ENCODE data around the gene METTL26.

METTL26 gene

DNA sequence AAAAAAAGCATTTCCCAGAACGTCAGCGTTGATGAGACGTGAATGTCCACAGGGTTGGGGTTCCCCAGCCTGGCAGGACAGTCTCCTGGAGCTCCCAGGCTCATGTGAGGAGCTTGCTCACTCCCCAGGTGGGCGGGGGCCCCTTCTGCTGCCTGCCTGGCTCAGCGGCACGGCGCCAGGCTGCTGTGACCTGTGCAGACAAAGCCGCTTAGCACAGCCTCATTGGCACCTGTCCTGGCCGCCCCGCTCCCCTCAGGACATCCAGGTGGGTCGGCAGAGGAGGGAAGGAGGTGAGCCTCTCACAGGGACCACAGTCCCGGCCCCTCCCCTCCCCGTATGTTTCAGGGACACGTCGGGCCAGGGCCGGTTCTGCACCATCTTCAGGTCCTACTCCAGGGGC, 18.2 kb downstream of the METTL26 start:
- no peak for DNase-seq (ENCODE audit: low read depth in 1 of 2, low spot score in 1 of 2)
- no peak overlapping the region for H3K4me3 ChIP-seq (replicated peaks; ENCODE audit: insufficient read depth, low read length)
- H3K27me3 ChIP-seq (ENCODE audit: insufficient read depth, poor library complexity, severe bottlenecking): no peaks in the 10 kb centered on the region
- TF ChIP-seq SPI1 (IDR thresholded peaks at IDR 0.05; ENCODE audit: borderline replicate concordance, low read depth) (no peak), GABPA (IDR thresholded peaks at IDR 0.05; ENCODE audit: low read depth) (no peak), POLR2AphosphoS5 (IDR thresholded peaks at IDR 0.05; ENCODE audit: low read depth) (no peak), CTCF (IDR thresholded peaks at IDR 0.05; ENCODE audit: insufficient read depth, low read length) (no peak)
- TF ChIP-seq, protein P1, sequence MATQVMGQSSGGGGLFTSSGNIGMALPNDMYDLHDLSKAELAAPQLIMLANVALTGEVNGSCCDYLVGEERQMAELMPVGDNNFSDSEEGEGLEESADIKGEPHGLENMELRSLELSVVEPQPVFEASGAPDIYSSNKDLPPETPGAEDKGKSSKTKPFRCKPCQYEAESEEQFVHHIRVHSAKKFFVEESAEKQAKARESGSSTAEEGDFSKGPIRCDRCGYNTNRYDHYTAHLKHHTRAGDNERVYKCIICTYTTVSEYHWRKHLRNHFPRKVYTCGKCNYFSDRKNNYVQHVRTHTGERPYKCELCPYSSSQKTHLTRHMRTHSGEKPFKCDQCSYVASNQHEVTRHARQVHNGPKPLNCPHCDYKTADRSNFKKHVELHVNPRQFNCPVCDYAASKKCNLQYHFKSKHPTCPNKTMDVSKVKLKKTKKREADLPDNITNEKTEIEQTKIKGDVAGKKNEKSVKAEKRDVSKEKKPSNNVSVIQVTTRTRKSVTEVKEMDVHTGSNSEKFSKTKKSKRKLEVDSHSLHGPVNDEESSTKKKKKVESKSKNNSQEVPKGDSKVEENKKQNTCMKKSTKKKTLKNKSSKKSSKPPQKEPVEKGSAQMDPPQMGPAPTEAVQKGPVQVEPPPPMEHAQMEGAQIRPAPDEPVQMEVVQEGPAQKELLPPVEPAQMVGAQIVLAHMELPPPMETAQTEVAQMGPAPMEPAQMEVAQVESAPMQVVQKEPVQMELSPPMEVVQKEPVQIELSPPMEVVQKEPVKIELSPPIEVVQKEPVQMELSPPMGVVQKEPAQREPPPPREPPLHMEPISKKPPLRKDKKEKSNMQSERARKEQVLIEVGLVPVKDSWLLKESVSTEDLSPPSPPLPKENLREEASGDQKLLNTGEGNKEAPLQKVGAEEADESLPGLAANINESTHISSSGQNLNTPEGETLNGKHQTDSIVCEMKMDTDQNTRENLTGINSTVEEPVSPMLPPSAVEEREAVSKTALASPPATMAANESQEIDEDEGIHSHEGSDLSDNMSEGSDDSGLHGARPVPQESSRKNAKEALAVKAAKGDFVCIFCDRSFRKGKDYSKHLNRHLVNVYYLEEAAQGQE (IDR thresholded peaks at IDR 0.05; ENCODE audit: insufficient replicate concordance, low read depth): no peak
- H3K27ac ChIP-seq (replicated peaks): no peak overlapping the region

GRCh38 chr16:616733-617586, 19.1 kb downstream of the METTL26 start:
- H3K27me3 ChIP-seq (ENCODE audit: insufficient read depth, poor library complexity, severe bottlenecking): no peaks in the 10 kb centered on the region
- TF ChIP-seq POLR2AphosphoS5 (IDR thresholded peaks at IDR 0.05; ENCODE audit: low read depth) (no peak), SPI1 (IDR thresholded peaks at IDR 0.05; ENCODE audit: borderline replicate concordance, low read depth) (no peak), GABPA (IDR thresholded peaks at IDR 0.05; ENCODE audit: low read depth) (no peak), CTCF (IDR thresholded peaks at IDR 0.05; ENCODE audit: insufficient read depth, low read length) (no peak)
- TF ChIP-seq, protein P1 (IDR thresholded peaks at IDR 0.05; ENCODE audit: insufficient replicate concordance, low read depth): no peak
- no peak for DNase-seq (ENCODE audit: low read depth in 1 of 2, low spot score in 1 of 2)
- no peak overlapping the region for H3K27ac ChIP-seq (replicated peaks)
- H3K4me3 ChIP-seq (replicated peaks; ENCODE audit: insufficient read depth, low read length): no peak overlapping the region

DNA sequence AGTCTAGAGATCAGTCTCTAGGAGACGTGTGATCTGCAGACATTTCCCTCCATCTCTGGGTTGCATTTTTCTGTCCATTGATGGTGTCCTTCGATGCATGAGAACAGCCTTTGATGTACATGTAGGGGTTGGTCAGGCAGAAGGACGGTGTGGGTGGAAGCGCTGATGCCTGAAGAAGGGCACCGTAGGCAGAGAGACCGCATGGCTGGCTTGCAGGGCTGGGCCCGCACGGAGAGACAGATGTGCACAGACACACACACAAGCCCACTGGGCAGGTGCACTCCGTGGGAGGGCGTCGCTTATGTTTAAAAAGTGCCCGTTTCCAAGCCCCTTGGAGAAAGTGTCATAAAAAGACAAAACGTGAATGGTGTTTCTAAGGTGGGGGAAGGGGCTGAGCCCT, 21.0 kb downstream of the METTL26 start:
- DNase-seq (ENCODE audit: low read depth in 1 of 2, low spot score in 1 of 2): no peak
- H3K27ac ChIP-seq (replicated peaks): no peak overlapping the region
- no peaks in the 10 kb centered on the region for H3K27me3 ChIP-seq (ENCODE audit: insufficient read depth, poor library complexity, severe bottlenecking)
- TF ChIP-seq CTCF (IDR thresholded peaks at IDR 0.05; ENCODE audit: insufficient read depth, low read length): no peak
- no peak for TF ChIP-seq POLR2AphosphoS5 (IDR thresholded peaks at IDR 0.05; ENCODE audit: low read depth)
- TF ChIP-seq, protein P1 (IDR thresholded peaks at IDR 0.05; ENCODE audit: insufficient replicate concordance, low read depth): no peak
- TF ChIP-seq GABPA (IDR thresholded peaks at IDR 0.05; ENCODE audit: low read depth): no peak
- no peak for TF ChIP-seq SPI1 (IDR thresholded peaks at IDR 0.05; ENCODE audit: borderline replicate concordance, low read depth)
- H3K4me3 ChIP-seq (replicated peaks; ENCODE audit: insufficient read depth, low read length): no peak overlapping the region
